A673 (cell line): ENCODE data around the gene GSG1L.

Experiments used
- CTCF ChIP-seq: fragments of 300-800, 200-600 bp; sonication (generic); conservative IDR thresholded peaks from 2 replicates; pipeline ENCODE4 v1.5.1; 2017; ENCODE audit warnings: low read depth, mild to moderate bottlenecking, antibody characterized with exemption, low read length, moderate library complexity, mixed read lengths
- EZH2 ChIP-seq: fragments of 200-600 bp; sonication (generic); IDR thresholded peaks from 2 replicates; pipeline ENCODE4 v1.6.1; 2017; ENCODE audit warnings: borderline replicate concordance, low read depth, mild to moderate bottlenecking, mixed read lengths, antibody characterized with exemption, low read length; ENCODE audit not compliant: poor library complexity, severe bottlenecking

DNA sequence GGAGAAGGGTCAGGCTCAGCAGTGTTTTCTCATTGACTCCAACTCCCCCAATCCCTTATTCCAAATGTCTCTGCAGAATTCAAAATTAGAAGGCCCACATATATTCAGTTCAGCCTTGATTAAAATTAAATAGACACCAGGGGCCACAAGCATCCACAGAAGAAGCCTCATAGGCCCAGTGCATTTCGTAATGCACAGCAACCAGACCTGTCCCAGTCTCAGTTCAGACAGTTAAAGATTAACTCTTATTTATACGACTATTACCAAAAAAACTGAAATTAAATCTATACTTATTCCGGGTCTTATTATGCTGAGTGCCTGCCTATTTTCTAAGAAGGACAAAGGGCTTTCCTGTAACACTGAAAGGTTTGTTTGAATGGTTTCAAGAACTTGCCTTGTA is 41.8 kb upstream of the GSG1L start:
- TF ChIP-seq CTCF: no peak
- TF ChIP-seq EZH2: no peak
